GM19025 (cell line): ENCODE results near the gene TBC1D4.

Experiments
- ATAC-seq: cut with Tn5 transposase; IDR thresholded peaks from one replicate; pipeline ENCODE4 v1.9.1; 2021; ENCODE audit warnings: mild to moderate bottlenecking, low read depth, moderate library complexity; ENCODE audit not compliant: unreplicated experiment

Gene TBC1D4

GRCh38 chr13:75399168-75399878 lies 82.6 kb downstream of the TBC1D4 start:
- no peak for ATAC-seq

GRCh38 chr13:75398072-75398471 lies 83.9 kb downstream of the TBC1D4 start:
- ATAC-seq, result no peak

GRCh38 chr13:75395901-75396300 lies 86.1 kb downstream of the TBC1D4 start:
- ATAC-seq, result no peak

- no peak for ATAC-seq
Measured at GRCh38 chr13:75395066-75395465, 86.9 kb downstream of the TBC1D4 start.

GRCh38 chr13:75393839-75394520 lies 88.0 kb downstream of the TBC1D4 start:
- ATAC-seq, result no peak

- no peak for ATAC-seq
Measured at GRCh38 chr13:75391432-75392100, 90.4 kb downstream of the TBC1D4 start.

GRCh38 chr13:75390229-75390628 lies 91.7 kb downstream of the TBC1D4 start:
- no peak for ATAC-seq

- ATAC-seq, result no peak
Measured at GRCh38 chr13:75385708-75386083, 96.3 kb downstream of the TBC1D4 start.

- no peak for ATAC-seq
Measured at GRCh38 chr13:75384879-75385707, 96.9 kb downstream of the TBC1D4 start.

- ATAC-seq, result no peak
Measured at GRCh38 chr13:75383064-75383715, 98.8 kb downstream of the TBC1D4 start.

GRCh38 chr13:75378301-75378700 lies 103.7 kb downstream of the TBC1D4 start:
- ATAC-seq, result no peak

GRCh38 chr13:75376792-75377402 lies 105.1 kb downstream of the TBC1D4 start:
- no peak for ATAC-seq

- no peak for ATAC-seq
Measured at GRCh38 chr13:75375329-75375728, 106.6 kb downstream of the TBC1D4 start.

GRCh38 chr13:75373988-75374387 lies 108.0 kb downstream of the TBC1D4 start:
- no peak for ATAC-seq

GRCh38 chr13:75372923-75373841 lies 108.8 kb downstream of the TBC1D4 start:
- no peak for ATAC-seq

- ATAC-seq, result peak; percentile 65
Measured at GRCh38 chr13:75372517-75372916, 109.5 kb downstream of the TBC1D4 start.

- ATAC-seq, result no peak
Measured at GRCh38 chr13:75371203-75371602, 110.8 kb downstream of the TBC1D4 start.

- no peak for ATAC-seq
Measured at GRCh38 chr13:75370774-75371173, 111.2 kb downstream of the TBC1D4 start.

- no peak for ATAC-seq
Measured at GRCh38 chr13:75369981-75370380, 112.0 kb downstream of the TBC1D4 start.
